Measurements from ENCODE around the gene TMEM234. TPM values are rescaled to one million over a fixed set of nuclear protein-coding genes. Genes with fewer than 3 reads are reported as not detected.
"Not testable (repeated sequence)": the region's sequence is repeated elsewhere in the genome, so short reads cannot be mapped to it uniquely, and the experiment has no call there.

TMEM234 gene
- 7.5 TPM for total RNA-seq
- long read RNA-seq, partial matches to known transcripts: 2 of 7 reads
- long read RNA-seq, other reads (novel, unspliced or antisense): 2 of 7 reads

DNA sequence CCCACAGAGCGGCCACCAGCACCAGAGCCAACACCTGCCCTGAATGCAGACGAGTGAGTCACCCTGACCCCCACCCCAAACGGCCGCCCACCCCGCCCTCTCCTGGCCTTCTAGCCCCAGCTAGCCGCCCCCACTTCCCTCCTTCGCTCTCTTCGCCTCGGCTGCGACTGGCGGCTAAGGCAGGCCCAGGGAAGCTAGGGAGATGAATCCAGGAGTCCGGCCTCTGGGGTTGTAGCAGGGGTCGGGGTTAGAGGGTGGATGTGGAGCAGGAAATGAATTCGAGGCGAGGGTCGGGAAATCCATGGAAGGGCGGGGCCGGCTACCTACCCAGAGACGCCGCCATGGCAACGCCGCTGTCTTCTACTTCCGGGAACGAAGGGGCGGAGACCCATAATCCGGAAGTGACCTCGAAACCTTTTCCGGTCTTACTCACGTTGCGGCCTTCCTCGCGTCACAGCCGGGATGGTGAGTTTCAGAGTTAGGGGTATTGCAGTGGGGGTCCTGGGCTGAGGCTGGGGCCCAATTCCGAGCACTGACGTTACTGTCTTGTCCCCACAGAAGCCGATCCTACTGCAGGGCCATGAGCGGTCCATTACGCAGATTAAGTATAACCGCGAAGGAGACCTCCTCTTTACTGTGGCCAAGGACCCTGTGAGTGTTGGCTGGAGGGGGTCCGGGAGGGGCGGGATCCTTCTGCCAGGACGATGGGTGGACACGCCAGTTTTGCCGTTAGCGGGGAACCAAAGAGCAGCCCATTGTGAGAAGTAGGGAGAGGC, at the start of gene TMEM234, which contains the start of gene EIF3I:
Gene TMEM234, minus strand, starts transcription at position 374 of the 776 bp plus-strand sequence. Its CDS starts 31 bp downstream, at position 343.
Gene EIF3I, plus strand, starts transcription at position 428 of the 776 bp plus-strand sequence. Its CDS starts 35 bp downstream, at position 463.
- ATAC-seq (ENCODE audit: poor library complexity) (peak; percentile 97), DNase-seq (peak; percentile 95)
- intact Hi-C loops (cut with DNase I): no loop called here

DNA sequence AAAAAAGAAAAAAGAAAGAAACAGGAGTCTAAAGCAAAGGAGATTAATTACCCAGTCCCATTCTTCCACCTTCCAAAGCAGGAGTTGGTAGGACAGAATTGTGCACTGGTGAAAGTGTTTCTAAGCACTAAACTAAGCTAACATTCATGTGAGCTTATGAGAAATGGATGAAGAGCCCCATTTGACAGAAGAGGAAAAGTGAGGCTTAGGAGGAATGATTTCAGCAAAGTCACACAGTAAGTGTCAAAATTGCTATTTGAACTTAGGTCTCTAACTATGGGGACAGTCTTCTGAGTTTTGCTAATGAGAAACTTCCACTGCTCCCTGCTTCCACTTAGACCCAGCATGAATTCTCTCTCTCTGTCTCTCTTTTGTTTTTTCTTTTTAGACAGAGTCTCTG, 47.6 kb upstream of the TMEM234 start:
- intact Hi-C loops (cut with DNase I): no loop called here
- ATAC-seq (ENCODE audit: poor library complexity): no peak

DNA sequence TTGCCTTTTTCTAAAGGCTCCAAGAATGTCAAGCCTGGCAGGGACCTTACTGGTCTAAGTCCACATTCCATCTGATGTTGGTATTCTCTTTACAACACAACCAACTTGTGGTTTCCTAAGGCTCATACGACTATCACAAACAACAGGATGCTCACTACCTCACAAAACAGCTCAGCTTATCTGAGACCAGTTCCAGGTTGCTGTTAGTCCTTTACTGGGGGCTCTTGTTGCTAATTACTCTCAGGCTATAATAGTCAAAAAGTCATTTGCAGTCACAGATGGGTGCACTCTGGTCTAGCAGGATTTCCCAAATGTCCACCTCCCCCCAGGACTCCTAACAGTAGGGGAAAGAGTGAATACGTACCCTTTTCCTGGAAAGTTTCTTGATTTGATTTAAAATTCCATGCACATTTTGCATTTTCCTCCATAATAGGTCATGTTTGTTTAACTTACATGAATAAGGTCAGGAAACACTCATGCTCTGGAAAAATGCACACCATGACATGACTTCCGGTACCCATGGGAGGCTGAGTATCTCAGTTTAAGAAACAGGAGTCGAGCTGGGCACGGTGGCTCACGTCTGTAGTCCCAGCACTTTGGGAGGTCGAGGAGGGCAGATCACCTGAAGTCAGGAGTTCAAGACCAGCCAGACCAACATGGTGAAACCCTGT, 44.9 kb upstream of the TMEM234 start:
- intact Hi-C loops (cut with DNase I): no loop called here
- ATAC-seq (ENCODE audit: poor library complexity) (no peak), DNase-seq (no peak)

More for the DNA sequence above, 47.6 kb upstream of the TMEM234 start:
- no peak for DNase-seq

DNA sequence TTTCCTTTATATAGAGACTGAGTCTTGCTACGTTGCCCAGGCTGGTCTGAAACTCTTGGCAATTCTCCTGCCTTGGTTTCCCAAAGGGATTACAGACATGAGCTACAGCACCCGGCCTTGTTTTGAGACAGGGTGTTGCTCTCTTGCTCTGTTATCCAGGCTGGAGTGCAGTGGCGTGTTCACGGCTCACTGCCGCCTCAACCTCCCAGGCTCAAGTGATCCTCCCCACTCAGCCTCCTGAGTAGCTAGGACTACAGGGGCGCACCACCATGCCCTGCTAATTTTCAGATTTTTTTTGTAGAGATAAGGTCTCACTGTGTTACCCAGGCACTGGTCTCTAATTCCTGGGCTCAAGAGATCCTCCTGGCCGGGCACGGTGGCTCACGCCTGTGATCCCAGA, 43.7 kb upstream of the TMEM234 start:
- DNase-seq (no peak), ATAC-seq (ENCODE audit: poor library complexity) (no peak)
- intact Hi-C loops (cut with DNase I): no loop called here

DNA sequence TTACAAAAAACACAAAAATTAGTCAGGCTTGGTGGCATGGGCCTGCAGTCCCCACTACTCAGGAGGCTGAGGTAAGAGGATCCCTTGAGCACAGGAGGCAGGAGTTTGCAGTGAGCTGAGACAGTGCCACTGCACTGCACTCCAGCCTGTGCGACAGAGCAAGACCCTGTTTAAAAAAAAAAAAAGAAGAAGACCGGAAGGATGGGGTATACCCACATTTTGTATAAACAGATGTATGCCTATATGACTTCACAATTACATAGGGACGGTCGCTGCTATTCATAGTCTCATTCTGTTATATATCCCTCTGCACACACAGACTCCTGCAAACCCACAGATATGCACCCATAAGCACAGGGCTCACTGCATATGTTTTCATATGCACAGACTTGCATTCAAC, 41.6 kb upstream of the TMEM234 start:
- intact Hi-C loops (cut with DNase I): no loop called here
- DNase-seq (no peak), ATAC-seq (ENCODE audit: poor library complexity) (no peak)

DNA sequence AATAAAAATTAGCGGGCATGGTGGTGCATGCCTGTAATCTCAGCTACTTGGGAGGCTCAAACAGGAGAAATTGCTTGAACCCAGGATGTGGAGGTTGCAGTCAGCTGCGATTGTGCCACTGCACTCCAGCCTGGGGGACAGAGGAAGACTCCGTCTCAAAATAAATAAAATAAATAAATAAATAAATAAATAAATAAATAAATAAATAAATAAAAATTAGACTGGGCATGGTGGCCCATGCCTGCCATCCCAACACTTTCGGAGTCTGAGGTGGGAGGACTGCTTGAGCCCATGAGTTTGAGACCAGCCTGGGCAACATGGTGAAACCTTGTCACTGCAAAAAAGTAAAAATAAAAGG, 41.1 kb upstream of the TMEM234 start:
- intact Hi-C loops (cut with DNase I); ATAC-seq (ENCODE audit: poor library complexity); DNase-seq: not testable (repeated sequence)

DNA sequence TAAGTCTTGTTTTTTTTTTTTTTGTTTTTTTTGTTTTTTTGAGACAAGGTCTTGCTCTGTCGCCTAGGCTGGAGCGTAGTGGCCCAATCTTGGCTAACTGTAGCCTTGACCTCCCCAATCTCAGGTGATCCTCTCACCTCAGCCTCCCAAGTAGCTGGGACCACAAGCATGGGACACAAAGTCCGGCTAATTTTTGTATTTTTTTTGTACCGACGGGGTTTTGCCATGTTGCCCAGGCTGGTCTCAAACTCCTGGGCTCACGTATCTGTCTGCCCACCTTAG, 35.0 kb upstream of the TMEM234 start:
- intact Hi-C loops (cut with DNase I): no loop called here
- DNase-seq: no peak

DNA sequence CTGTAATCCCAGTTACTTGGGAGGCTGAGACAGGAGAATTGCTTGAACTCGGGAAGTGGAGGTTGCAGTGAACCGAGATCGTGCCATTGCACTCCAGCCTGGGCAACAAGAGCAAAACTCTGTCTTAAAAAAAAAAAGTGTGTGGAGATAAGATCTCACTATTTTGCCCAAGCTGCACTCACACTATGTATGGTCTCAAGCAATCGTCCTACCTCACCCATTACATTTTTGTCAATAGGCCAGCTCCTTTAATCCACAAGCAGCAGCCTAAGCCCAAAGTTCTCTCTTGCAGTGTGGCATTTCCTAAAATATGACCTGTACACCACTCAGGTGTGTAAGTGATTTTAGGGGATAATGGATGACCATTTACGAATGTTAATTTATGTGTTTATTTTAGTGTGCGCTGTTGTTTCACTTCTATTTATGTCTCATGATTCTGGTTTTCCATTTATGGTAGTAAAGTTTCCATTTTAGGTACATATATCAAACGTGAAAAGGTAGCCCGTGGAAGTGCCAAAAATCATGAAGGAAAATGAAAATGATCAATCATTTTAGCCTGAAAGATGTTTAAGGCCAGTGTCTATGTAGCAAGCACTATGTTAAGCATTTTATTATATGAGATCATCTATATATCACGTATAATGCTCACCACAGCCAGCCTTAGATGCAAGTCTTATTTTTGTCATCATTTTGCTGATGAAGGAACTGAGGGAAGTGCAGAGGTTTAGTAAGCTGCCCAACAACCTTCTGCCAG, 34.5 kb upstream of the TMEM234 start:
- intact Hi-C loops (cut with DNase I): no loop called here

More for the DNA sequence above, 35.0 kb upstream of the TMEM234 start:
- ATAC-seq (ENCODE audit: poor library complexity): no peak

DNA sequence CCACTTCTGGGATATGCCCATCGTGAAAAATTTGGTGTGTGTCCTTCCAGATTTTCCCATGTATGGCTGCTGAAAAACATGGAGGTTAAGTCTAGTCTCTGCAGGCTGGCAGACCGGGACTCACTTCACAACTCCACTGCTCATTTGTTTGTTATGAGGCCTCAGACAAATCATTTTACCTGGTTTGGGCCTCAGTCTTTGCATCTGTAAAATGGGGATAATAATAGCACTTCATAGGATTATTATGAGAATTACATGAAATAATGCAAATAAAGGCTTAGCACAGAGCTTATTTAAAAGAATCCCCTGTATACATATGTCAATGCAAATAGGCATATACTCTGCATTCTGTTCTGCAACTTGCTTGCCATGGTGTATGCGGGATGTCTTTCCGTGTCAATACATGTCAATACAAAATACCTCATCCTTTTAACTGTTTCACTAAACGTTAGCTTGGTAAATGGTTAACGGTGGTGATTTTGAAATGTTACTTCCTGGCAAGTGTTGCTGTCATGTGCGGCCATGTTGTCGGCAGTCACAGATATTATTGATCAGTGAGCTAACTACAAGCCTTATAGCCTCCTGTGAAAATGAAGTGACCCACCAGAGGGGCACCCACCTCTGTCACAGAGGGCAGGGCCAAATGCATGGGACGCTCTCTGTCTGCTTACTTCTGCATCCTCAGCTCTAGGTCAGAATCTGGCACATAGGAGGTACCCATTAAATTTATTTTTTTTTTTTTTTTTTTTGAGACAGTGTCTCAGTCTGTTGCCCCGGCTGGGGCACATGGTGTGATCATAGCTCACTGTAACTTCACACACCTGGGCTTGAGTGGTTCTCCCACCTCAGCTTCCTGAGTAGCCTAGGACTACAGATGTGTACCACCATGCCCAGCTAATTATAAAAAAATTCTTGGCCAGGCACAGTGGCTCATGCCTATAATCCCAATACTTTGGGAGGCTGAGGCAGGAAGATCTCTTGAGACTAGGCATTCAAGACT, 33.2 kb upstream of the TMEM234 start:
- no peak for DNase-seq
- intact Hi-C loops (cut with DNase I): no loop called here
- ATAC-seq (ENCODE audit: poor library complexity): no peak

More for the DNA sequence above, 34.5 kb upstream of the TMEM234 start:
- DNase-seq (no peak), ATAC-seq (ENCODE audit: poor library complexity) (no peak)

DNA sequence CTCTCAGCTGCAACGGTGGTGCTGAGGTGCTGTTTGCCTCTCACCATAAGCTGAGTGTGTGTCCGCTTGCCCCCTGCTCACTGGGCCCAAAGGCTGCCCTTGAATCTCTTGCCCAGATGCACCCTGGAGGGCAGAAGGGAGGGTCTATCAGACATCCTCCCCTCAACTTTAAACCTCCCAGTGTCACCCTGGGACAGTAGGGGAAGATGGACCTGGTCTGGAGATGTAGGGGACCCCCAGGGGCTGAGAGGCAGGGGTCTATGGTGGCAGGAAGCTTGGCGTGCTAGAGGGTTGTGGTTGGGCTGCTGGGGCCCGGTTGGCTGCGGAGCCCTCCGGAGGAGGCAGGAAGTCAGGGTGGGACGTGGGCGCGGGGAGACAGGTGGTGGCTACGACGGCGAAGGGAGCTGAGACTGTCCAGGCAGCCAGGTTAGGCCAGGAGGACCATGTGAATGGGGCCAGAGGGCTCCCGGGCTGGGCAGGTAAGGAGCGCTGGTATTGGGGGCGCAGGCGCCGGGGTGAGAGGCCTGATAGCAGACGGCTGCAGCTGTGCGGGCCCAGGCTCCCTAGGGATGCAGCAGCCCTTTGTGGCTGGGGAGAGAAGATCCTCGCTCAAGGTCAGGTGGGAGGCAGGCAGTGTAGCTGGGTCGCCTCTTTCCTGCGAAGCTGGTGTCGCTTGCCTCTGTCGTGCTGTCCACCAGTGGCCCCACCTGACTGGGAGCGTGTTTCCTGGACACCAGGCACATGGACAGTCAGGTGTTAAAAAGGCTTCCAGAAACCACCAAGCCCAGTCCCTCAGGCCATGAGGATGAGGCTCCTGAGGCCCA, 29.0 kb upstream of the TMEM234 start, which contains the start of gene LCK:
Gene LCK, plus strand, starts transcription at position 373 of the 824 bp plus-strand sequence. CDS start 23,065 bp downstream, outside the sequence.
- ATAC-seq (ENCODE audit: poor library complexity) (no peak), DNase-seq (no peak)
- intact Hi-C loops (cut with DNase I): no loop called here

DNA sequence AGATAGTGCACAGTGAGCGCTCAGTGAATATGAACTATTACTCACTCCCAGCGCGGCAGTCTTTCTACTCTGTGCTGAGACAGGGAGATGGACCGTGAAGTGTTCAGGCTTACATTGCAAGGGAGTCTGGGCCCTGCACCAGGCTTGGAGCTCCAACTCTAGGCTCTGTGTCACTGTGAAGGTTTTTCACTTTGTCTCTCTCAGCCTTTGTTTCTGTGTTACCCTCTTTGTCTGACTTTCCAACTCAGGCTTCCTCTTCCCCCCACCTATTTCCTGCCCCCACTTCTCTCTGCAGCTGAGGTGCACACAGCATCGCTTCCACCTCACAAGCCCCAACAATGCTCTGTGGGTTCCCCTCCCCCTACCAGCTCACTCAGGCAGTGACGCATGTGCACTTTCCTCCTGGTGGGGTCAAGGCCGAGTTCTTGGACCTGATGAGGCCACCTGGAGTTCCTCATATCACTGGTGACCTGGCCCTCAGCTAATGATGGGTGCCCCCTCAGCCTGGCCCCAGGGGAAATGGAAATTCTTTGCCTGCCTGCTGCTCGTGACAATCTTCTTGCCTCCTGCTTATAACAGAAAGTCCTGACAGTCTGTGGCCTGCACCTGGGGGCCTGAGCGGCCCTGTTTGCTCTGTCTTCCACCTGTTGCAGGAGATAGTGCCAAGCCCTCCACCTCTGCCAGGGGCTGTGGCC, 27.8 kb upstream of the TMEM234 start:
- intact Hi-C loops (cut with DNase I): loop anchor here (10.0 kb wide), 1 partner anchor 45 kb away; the partner anchor contains the start of gene HDAC1
- ATAC-seq (ENCODE audit: poor library complexity) (no peak), DNase-seq (peak; percentile 54)

DNA sequence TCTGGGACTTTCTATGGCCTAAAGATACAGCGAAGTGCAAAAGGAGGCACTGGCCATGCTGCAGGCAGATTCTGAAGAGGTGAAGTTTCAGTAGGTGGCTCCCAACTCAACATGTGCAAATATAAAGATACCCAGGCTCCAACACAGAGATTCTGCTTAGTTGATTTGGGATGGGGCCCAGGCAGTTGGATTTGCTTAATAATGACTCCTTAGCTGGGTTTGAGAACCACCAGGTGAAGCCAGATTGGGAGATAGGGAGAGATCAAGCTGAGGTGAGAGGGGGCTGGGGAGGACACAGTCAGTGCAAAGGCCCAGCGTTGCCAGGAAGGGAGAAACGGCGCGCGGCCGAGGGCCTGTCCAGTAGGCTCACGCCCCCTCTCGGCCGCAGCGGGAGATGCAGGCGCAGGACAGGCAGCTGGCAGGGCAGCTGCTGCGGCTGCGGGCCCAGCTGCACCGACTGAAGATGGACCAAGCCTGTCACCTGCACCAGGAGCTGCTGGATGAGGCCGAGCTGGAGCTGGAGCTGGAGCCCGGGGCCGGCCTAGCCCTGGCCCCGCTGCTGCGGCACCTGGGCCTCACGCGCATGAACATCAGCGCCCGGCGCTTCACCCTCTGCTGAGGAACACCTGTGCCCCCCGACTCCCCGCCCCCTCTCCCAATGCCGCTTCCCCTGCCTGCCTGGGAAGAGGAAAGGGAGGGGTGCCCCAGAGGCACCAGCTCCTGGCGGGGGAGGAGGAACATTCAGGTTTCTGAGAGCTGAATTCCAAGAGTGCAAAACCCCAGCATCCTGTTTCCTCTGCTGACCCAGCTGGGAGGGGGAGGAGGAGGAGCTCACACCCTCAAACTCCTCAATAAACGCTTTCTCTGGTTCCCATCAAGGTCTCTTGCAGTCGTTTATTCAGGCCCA, 26.1 kb upstream of the TMEM234 start:
- intact Hi-C loops (cut with DNase I): loop anchor here (10.0 kb wide), 1 partner anchor 47 kb away; the partner anchor contains the start of gene HDAC1
- peak; percentile 75 for ATAC-seq (ENCODE audit: poor library complexity)
- DNase-seq: peak; percentile 94

DNA sequence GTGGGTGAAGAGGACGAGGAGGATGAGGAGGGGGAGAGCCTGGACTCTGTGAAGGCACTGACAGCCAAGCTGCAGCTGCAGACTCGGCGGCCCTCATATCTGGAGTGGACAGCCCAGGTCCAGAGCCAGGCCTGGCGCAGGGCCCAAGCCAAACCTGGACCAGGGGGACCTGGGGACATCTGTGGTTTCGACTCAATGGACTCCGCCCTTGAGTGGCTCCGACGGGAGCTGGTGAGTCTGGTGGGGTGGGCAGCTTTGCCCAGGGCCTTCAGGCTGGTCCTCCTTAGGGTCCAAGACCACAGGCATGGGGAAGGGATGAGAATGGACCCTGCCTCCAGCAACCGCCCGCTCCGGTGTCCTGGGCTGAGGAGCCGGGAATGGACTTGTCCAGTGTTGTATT, 25.3 kb upstream of the TMEM234 start:
- intact Hi-C loops (cut with DNase I): loop anchor here (10.0 kb wide), 1 partner anchor 47 kb away; the partner anchor contains the start of gene HDAC1
- ATAC-seq (ENCODE audit: poor library complexity): peak; percentile 7
- DNase-seq: peak; percentile 48

DNA sequence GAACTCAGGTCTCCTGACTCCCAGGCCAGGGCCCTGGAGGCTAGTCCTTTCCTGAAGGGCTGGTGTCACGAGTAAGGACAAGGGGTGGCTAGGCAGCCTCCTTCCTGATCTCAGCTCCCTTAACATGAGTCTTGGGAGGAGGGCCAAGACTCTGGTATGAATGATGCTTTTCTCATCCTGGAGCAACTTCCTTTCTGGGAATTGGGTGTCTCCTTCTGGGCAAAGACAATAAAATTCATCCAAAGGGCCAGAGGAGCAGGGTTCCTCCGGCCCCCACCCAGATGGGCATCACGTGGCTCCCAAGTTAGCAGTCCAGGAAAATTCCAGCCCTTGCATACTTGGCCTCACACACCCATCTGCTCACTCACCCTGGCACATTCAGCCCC, 24.7 kb upstream of the TMEM234 start, which contains the start of gene FAM167B:
Gene FAM167B, plus strand, starts transcription at position 335 of the 386 bp plus-strand sequence. CDS start 200 bp downstream, outside the sequence.
- ATAC-seq (ENCODE audit: poor library complexity): peak; percentile 47
- DNase-seq: peak; percentile 61
- intact Hi-C loops (cut with DNase I): loop anchor here (10.0 kb wide), 1 partner anchor 48 kb away; the partner anchor contains the start of gene HDAC1

DNA sequence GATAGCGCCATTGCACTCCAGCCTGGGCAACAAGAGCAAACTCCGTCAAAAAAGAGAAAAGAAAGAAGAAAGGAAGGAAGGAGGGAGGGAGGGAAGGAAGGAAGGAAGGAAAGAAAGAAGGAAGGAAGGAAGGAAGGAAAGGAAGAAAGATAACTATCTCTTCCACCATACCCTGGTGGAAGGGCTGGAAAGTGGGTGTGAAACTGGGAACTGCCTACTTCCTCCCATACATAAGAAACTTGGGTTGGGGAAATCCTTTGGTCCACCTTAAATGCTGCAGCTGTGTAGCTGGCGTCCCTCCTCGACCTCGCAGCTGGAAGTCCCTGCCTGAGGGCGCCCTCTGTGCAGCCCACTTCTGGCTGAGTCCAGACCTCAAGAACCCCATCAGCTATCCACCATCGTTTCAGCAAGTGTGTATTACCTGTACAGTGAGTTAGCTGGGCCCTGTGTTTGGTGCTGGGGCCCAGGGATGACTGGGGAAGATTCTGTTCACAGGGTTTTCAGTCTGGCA, 20.2 kb upstream of the TMEM234 start:
- ATAC-seq (ENCODE audit: poor library complexity): peak; percentile 25
- intact Hi-C loops (cut with DNase I): loop anchor here (10.0 kb wide), 1 partner anchor 52 kb away; the partner anchor contains the start of gene HDAC1
- peak; percentile 69 for DNase-seq
